ENCODE data around the gene NRN1L.

The NRN1L gene

DNA sequence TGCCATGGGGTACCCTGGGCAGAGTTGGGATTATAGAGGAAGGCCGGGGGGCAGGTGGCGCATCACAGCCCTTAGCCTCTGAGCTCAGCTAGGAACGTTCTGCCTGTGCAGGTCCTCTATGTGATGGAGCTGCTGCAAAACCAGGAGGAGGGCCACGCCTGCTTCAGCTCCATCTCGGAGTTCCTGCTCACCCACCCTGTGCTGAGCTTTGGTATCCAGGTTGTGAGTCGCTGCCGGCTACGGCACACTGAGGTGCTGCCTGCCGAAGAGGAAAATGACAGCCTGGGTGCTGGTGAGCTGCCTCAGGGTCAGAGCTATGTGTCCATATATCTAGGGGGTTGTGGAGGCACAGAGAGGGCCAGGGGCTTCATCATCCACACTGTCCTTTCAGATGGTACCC is 5.8 kb upstream of the NRN1L start:
- no peak for DNase-seq (ENCODE audit: low read depth, low spot score)
- Histone ChIP-seq H3K9me3 (ENCODE audit: insufficient read depth, low read length) (no peaks in the 10 kb centered on the region), H3K4me1 (ENCODE audit: insufficient read depth, insufficient read length) (peaks cover 5% of the 10 kb centered on the region), H3K27me3 (ENCODE audit: insufficient read depth, insufficient read length) (no peaks in the 10 kb centered on the region), H3K36me3 (ENCODE audit: insufficient read depth, insufficient read length, low read length) (peaks cover 92% of the 10 kb centered on the region), H3K4me3 (ENCODE audit: insufficient read length, low read depth) (no peak overlapping the region), H3K9ac (ENCODE audit: insufficient read length, low read depth) (no peak overlapping the region)
- TF ChIP-seq SUZ12 (IDR thresholded peaks at IDR 0.05; ENCODE audit: extremely low read depth, insufficient read depth, insufficient read length) (no peak), ZNF274 (IDR thresholded peaks at IDR 0.05; ENCODE audit: low read depth, low read length) (no peak), YY1 (IDR thresholded peaks at IDR 0.05; ENCODE audit: insufficient read depth, insufficient read length) (no peak)

DNA sequence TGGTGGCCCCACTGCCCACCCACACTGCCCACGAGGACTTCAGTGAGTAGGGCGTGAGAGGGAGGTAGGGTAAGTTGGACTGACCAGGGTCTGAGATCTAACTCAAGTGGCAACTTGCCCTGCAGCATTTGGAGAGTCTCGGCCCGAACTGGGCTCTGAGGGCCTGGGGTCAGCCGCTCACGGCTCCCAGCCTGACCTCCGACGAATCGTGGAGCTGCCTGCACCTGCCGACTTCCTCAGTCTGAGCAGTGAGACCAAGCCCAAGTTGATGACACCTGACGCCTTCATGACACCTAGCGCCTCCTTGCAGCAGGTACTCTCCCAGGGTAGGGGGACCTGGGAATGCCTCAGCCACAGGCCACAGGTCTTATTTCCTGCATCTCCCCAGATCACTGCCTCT is 5.2 kb upstream of the NRN1L start:
- H3K27me3 ChIP-seq (ENCODE audit: insufficient read depth, insufficient read length), result no peaks in the 10 kb centered on the region
- H3K36me3 ChIP-seq (ENCODE audit: insufficient read depth, insufficient read length, low read length), result peaks cover 98% of the 10 kb centered on the region
- H3K4me3 ChIP-seq (ENCODE audit: insufficient read length, low read depth), result no peak overlapping the region
- no peak for TF ChIP-seq SUZ12 (IDR thresholded peaks at IDR 0.05; ENCODE audit: extremely low read depth, insufficient read depth, insufficient read length)
- TF ChIP-seq YY1 (IDR thresholded peaks at IDR 0.05; ENCODE audit: insufficient read depth, insufficient read length), result no peak
- H3K4me1 ChIP-seq (ENCODE audit: insufficient read depth, insufficient read length), result peaks cover 10% of the 10 kb centered on the region
- H3K9ac ChIP-seq (ENCODE audit: insufficient read length, low read depth), result no peak overlapping the region
- no peaks in the 10 kb centered on the region for H3K9me3 ChIP-seq (ENCODE audit: insufficient read depth, low read length)
- no peak for DNase-seq (ENCODE audit: low read depth, low spot score)

DNA sequence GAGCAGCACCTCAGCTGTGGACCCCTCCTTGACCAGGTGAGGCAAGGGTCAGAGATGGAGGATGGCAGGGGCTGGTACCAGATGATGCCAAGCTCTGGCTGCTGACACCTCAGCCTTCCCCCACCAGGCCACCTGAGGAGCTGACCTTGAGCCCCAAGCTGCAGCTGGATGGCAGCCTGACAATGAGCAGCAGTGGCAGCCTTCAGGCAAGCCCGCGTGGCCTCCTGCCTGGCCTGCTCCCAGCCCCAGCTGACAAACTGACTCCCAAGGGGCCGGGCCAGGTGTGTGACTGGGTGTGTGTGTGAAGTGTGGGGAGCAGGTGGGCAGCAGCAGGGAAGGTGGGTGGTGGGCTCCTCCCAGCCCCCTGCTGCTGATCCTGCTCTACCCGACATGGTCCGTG is 4.7 kb upstream of the NRN1L start:
- Histone ChIP-seq H3K4me1 (ENCODE audit: insufficient read depth, insufficient read length) (peaks cover 10% of the 10 kb centered on the region), H3K9ac (ENCODE audit: insufficient read length, low read depth) (no peak overlapping the region), H3K4me3 (ENCODE audit: insufficient read length, low read depth) (no peak overlapping the region), H3K27me3 (ENCODE audit: insufficient read depth, insufficient read length) (no peaks in the 10 kb centered on the region), H3K9me3 (ENCODE audit: insufficient read depth, low read length) (no peaks in the 10 kb centered on the region), H3K36me3 (ENCODE audit: insufficient read depth, insufficient read length, low read length) (peaks cover 96% of the 10 kb centered on the region)
- TF ChIP-seq YY1 (IDR thresholded peaks at IDR 0.05; ENCODE audit: insufficient read depth, insufficient read length) (no peak), ZNF274 (IDR thresholded peaks at IDR 0.05; ENCODE audit: low read depth, low read length) (no peak), SUZ12 (IDR thresholded peaks at IDR 0.05; ENCODE audit: extremely low read depth, insufficient read depth, insufficient read length) (no peak)
- DNase-seq (ENCODE audit: low read depth, low spot score), result no peak

DNA sequence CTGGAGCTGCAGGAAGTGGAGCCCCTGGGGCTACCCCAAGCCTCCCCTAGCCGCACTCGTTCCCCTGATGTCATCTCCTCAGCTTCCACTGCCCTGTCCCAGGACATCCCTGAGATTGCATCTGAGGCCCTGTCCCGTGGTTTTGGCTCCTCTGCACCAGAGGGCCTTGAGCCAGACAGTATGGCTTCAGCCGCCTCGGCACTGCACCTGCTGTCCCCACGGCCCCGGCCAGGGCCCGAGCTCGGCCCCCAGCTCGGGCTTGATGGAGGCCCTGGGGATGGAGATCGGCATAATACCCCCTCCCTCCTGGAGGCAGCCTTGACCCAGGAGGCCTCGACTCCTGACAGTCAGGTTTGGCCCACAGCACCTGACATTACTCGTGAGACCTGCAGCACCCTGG is 4.1 kb upstream of the NRN1L start:
- Histone ChIP-seq H3K4me3 (ENCODE audit: insufficient read length, low read depth) (no peak overlapping the region), H3K36me3 (ENCODE audit: insufficient read depth, insufficient read length, low read length) (peaks cover 90% of the 10 kb centered on the region), H3K9me3 (ENCODE audit: insufficient read depth, low read length) (no peaks in the 10 kb centered on the region), H3K9ac (ENCODE audit: insufficient read length, low read depth) (no peak overlapping the region), H3K4me1 (ENCODE audit: insufficient read depth, insufficient read length) (peaks cover 10% of the 10 kb centered on the region), H3K27me3 (ENCODE audit: insufficient read depth, insufficient read length) (no peaks in the 10 kb centered on the region)
- TF ChIP-seq ZNF274 (IDR thresholded peaks at IDR 0.05; ENCODE audit: low read depth, low read length) (no peak), SUZ12 (IDR thresholded peaks at IDR 0.05; ENCODE audit: extremely low read depth, insufficient read depth, insufficient read length) (no peak), YY1 (IDR thresholded peaks at IDR 0.05; ENCODE audit: insufficient read depth, insufficient read length) (no peak)
- DNase-seq (ENCODE audit: low read depth, low spot score), result no peak

DNA sequence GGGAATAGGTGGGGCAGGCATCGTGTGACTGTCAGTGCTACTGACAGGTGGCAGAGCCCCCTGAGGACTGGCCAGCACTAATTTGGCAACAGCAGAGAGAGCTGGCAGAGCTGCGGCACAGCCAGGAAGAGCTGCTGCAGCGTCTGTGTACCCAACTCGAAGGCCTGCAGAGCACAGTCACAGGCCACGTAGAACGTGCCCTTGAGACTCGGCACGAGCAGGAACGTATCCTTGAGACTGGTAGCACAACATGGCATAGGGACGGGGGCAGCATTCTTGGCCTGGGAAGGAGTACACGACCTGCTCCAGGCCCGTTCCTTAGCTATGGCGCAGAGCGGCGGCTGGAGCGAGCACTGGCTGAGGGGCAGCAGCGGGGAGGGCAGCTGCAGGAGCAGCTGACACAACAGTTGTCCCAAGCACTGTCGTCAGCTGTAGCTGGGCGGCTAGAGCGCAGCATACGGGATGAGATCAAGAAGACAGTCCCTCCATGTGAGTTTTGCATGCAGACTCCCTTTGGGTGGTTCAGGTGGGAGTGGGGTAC is 3.0 kb upstream of the NRN1L start:
- H3K36me3 ChIP-seq (ENCODE audit: insufficient read depth, insufficient read length, low read length), result peaks cover 83% of the 10 kb centered on the region
- TF ChIP-seq SUZ12 (IDR thresholded peaks at IDR 0.05; ENCODE audit: extremely low read depth, insufficient read depth, insufficient read length) (no peak), YY1 (IDR thresholded peaks at IDR 0.05; ENCODE audit: insufficient read depth, insufficient read length) (no peak), ZNF274 (IDR thresholded peaks at IDR 0.05; ENCODE audit: low read depth, low read length) (no peak)

DNA sequence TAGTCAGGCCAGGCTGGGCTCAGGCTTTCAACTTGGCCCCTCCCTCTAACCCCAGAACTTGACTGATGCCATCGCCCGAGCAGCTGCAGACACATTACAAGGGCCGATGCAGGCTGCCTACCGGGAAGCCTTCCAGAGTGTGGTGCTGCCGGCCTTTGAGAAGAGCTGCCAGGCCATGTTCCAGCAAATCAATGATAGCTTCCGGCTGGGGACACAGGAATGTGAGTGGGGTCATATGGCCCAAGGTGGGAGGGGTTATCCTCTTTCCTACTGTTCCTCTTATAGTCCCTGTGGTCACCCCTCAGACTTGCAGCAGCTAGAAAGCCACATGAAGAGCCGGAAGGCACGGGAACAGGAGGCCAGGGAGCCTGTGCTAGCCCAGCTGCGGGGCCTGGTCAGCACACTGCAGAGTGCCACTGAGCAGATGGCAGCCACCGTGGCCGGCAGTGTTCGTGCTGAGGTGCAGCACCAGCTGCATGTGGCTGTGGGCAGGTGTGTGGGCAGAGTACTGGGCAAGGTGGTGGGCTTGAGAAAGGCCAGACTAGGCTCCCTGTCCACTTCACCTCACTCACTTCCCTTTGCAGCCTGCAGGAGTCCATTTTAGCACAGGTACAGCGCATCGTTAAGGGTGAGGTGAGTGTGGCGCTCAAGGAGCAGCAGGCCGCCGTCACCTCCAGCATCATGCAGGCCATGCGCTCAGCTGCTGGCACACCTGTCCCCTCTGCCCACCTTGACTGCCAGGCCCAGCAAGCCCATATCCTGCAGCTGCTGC is 2.1 kb upstream of the NRN1L start:
- H3K36me3 ChIP-seq (ENCODE audit: insufficient read depth, insufficient read length, low read length), result peaks cover 79% of the 10 kb centered on the region
- no peaks in the 10 kb centered on the region for H3K27me3 ChIP-seq (ENCODE audit: insufficient read depth, insufficient read length)
- H3K4me1 ChIP-seq (ENCODE audit: insufficient read depth, insufficient read length), result peaks cover 16% of the 10 kb centered on the region
- no peak overlapping the region for H3K4me3 ChIP-seq (ENCODE audit: insufficient read length, low read depth)
- no peak overlapping the region for H3K9ac ChIP-seq (ENCODE audit: insufficient read length, low read depth)
- DNase-seq (ENCODE audit: low read depth, low spot score), result no peak
- TF ChIP-seq ZNF274 (IDR thresholded peaks at IDR 0.05; ENCODE audit: low read depth, low read length) (no peak), SUZ12 (IDR thresholded peaks at IDR 0.05; ENCODE audit: extremely low read depth, insufficient read depth, insufficient read length) (no peak), YY1 (IDR thresholded peaks at IDR 0.05; ENCODE audit: insufficient read depth, insufficient read length) (no peak)
- no peaks in the 10 kb centered on the region for H3K9me3 ChIP-seq (ENCODE audit: insufficient read depth, low read length)

More for the DNA sequence above, 3.0 kb upstream of the NRN1L start:
- no peak overlapping the region for H3K9ac ChIP-seq (ENCODE audit: insufficient read length, low read depth)
- no peaks in the 10 kb centered on the region for H3K9me3 ChIP-seq (ENCODE audit: insufficient read depth, low read length)
- no peaks in the 10 kb centered on the region for H3K27me3 ChIP-seq (ENCODE audit: insufficient read depth, insufficient read length)
- DNase-seq (ENCODE audit: low read depth, low spot score), result no peak
- H3K4me1 ChIP-seq (ENCODE audit: insufficient read depth, insufficient read length), result peaks cover 16% of the 10 kb centered on the region
- no peak overlapping the region for H3K4me3 ChIP-seq (ENCODE audit: insufficient read length, low read depth)

DNA sequence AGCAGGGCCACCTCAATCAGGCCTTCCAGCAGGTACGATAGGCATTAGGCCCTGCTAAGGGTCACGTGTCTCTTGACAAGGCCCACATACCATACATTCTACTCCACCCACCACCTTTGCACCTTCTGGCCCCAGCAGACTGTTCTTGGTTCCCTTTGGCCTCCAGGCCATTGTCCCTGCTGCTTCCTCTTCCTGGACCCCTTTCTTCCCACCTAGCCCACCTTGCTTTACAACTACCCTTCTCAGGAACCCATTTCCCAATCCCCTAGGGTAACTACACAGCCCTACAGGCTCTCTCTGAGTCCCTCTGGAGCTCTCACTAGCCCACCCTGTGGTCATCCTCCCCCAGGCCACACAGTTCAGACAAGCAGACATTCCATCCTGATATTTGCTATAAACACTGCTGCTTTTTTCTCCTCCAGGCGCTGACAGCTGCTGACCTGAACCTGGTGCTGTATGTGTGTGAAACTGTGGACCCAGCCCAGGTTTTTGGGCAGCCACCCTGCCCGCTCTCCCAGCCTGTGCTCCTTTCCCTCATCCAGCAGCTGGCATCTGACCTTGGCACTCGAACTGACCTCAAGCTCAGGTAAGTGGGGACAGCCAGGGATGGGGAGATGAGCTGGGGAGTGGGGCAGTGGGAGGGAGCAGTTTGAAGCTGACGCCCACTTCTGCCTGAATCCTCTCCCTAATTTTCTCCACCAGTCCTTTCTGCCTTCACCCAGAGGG is 1.4 kb upstream of the NRN1L start:
- Histone ChIP-seq H3K4me3 (ENCODE audit: insufficient read length, low read depth) (no peak overlapping the region), H3K4me1 (ENCODE audit: insufficient read depth, insufficient read length) (peaks cover 17% of the 10 kb centered on the region), H3K27me3 (ENCODE audit: insufficient read depth, insufficient read length) (no peaks in the 10 kb centered on the region), H3K36me3 (ENCODE audit: insufficient read depth, insufficient read length, low read length) (peaks cover 71% of the 10 kb centered on the region), H3K9me3 (ENCODE audit: insufficient read depth, low read length) (no peaks in the 10 kb centered on the region), H3K9ac (ENCODE audit: insufficient read length, low read depth) (peak overlapping the region; percentile 44)
- TF ChIP-seq SUZ12 (IDR thresholded peaks at IDR 0.05; ENCODE audit: extremely low read depth, insufficient read depth, insufficient read length) (no peak), ZNF274 (IDR thresholded peaks at IDR 0.05; ENCODE audit: low read depth, low read length) (no peak), YY1 (IDR thresholded peaks at IDR 0.05; ENCODE audit: insufficient read depth, insufficient read length) (no peak)
- no peak for DNase-seq (ENCODE audit: low read depth, low spot score)

Data from NT2/D1 (cell line).